KOPT-K1 (cell line): ENCODE results near the gene DMXL1.
"Not testable (repeated sequence)": the region's sequence is repeated elsewhere in the genome, so short reads cannot be mapped to it uniquely, and the experiment has no call there.

Experiments
- H3K27ac ChIP-seq: fragments of 200-600 bp; sonication (generic); 2 replicates; pipeline ENCODE4 v1.5.1; 2016; ENCODE audit warnings: antibody characterized with exemption, mild to moderate bottlenecking, low read depth, low read length; ENCODE audit not compliant: poor library complexity, severe bottlenecking
- H3K36me3 ChIP-seq: fragments of 200-600 bp; sonication (generic); 2 replicates; pipeline ENCODE4 v1.5.1; 2017; ENCODE audit warnings: antibody characterized with exemption, mild to moderate bottlenecking, low read length, moderate library complexity; ENCODE audit not compliant: insufficient read depth
- H3K9me3 ChIP-seq: fragments of 200-600 bp; sonication (generic); 2 replicates; pipeline ENCODE4 v1.5.1; 2017; ENCODE audit warnings: antibody characterized with exemption, low read length, mild to moderate bottlenecking; ENCODE audit not compliant: insufficient read depth, poor library complexity, severe bottlenecking

Gene DMXL1

DNA sequence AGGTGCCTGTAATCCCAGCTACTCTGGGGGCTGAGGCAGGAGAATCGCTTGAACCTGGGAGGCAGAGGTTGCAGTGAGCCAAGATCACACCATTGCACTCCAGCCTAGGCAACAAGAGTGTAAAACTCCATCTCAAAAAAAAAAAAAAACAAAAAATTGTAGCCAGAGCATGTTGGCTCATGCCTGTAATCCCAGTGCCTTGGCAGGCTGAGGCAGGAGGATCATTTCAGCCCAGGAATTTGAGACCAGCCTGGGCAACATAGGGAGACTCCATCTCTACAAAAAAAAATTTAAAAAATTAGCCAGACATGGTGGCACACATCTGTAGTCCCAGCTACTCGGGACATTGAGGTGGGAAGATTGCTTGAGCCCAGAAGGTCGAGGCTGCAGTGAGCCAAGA lies 168.9 kb downstream of the DMXL1 start:
- not testable (repeated sequence) for H3K27ac ChIP-seq, H3K36me3 ChIP-seq, H3K9me3 ChIP-seq

DNA sequence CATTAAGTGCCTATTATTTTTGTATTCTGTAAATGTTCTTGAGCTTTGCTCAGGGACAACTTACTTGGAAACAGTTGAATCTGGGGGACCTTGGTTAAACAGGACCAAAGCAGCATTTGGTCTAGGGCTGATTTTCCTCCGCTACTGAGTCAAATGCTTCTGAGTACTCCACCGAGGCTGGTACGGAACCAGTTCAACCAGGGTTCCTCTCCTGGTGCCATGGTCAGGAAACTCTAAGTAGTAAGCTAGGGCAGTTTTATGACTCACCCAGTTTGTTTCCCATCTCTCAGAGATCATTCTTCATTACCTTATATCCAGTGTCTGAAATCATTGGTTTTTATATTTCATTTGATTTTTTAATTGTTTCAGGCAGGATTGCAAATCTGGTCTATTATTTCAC lies 173.0 kb downstream of the DMXL1 start:
- H3K27ac ChIP-seq = no peak overlapping the region
- H3K36me3 ChIP-seq = peaks cover 11% of the 10 kb centered on the region
- no peaks in the 10 kb centered on the region for H3K9me3 ChIP-seq

GRCh38 chr5:119250946-119251901 lies 180.3 kb downstream of the DMXL1 start:
- H3K9me3 ChIP-seq = peaks cover 20% of the 10 kb centered on the region
- H3K36me3 ChIP-seq = no peaks in the 10 kb centered on the region
- no peak overlapping the region for H3K27ac ChIP-seq

- H3K27ac ChIP-seq = no peak overlapping the region
- H3K9me3 ChIP-seq = peaks cover 55% of the 10 kb centered on the region
- no peaks in the 10 kb centered on the region for H3K36me3 ChIP-seq
These were observed 184.9 kb downstream of the DMXL1 start for GRCh38 chr5:119255571-119256356.

DNA sequence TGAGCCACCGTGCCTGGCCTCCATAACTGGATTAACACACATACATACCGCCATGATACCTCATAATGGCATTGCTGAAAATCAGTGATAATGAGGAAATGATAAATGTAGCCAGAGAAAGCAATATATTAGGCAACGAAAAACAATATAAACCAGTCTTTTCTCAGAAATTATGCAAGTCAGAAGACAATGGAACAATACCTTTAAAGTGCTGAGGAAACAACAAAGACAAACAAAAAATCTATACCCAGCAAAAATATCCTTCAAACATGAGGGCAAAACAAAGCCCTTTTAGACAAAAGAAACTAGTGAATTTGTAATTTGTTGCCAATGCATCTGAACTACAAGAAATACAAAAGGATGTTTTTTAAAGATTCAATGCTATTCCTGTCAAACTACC lies 186.7 kb downstream of the DMXL1 start:
- H3K9me3 ChIP-seq = peaks cover 73% of the 10 kb centered on the region
- no peaks in the 10 kb centered on the region for H3K36me3 ChIP-seq

DNA sequence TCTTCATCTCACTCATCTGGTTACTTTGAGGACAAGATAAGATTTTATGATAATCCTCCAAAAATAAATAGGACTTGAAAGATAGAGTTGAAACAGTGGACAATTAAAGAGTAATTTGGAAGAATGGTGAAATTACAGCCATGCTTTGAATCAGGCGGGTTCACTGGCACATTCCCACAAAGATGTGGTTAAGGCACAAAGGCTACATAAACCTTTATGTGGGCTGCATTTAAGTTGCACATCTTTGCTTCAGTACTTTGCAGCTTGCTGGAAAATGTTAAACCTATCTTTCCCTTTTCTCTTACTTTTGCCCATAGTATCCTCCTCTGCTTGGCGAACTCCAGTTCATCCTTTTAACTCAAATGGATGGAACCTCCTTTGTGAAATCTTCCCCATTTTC lies 192.8 kb downstream of the DMXL1 start:
- Histone ChIP-seq H3K9me3 (peaks cover 39% of the 10 kb centered on the region), H3K27ac (no peak overlapping the region), H3K36me3 (no peaks in the 10 kb centered on the region)

More for the DNA sequence above, 186.7 kb downstream of the DMXL1 start:
- H3K27ac ChIP-seq = no peak overlapping the region

DNA sequence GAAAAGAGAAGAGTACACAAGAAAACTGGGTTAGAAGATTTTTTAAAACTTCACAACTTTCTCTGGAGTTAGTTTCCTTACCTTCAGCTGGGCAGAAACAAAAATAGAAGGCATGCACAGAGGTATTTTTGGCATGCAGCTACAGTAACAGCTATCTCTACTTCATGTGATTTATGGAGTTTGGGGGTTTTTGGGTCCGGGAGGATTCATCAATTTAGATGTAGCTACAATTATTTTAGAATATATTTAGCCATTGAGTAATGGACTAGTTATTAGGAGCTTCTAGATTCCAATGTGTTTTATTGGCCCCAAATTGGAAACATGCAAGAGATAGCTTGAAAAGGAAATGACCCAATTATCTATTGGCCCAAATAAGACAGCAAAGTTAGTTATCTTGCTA lies 193.3 kb downstream of the DMXL1 start:
- H3K36me3 ChIP-seq = no peaks in the 10 kb centered on the region
- no peak overlapping the region for H3K27ac ChIP-seq

GRCh38 chr5:119267958-119268386 lies 197.1 kb downstream of the DMXL1 start:
- Histone ChIP-seq H3K27ac (peak overlapping the region; percentile 95), H3K36me3 (peaks cover 13% of the 10 kb centered on the region; the same call in 1 of the 2 replicates), H3K9me3 (peaks cover 3% of the 10 kb centered on the region)

More for the DNA sequence above, 193.3 kb downstream of the DMXL1 start:
- peaks cover 34% of the 10 kb centered on the region for H3K9me3 ChIP-seq

GRCh38 chr5:119268387-119269060 lies 197.6 kb downstream of the DMXL1 start:
- H3K9me3 ChIP-seq = no peaks in the 10 kb centered on the region
- peak overlapping the region; percentile 95 for H3K27ac ChIP-seq
- peaks cover 13% of the 10 kb centered on the region; the same call in 1 of the 2 replicates for H3K36me3 ChIP-seq

DNA sequence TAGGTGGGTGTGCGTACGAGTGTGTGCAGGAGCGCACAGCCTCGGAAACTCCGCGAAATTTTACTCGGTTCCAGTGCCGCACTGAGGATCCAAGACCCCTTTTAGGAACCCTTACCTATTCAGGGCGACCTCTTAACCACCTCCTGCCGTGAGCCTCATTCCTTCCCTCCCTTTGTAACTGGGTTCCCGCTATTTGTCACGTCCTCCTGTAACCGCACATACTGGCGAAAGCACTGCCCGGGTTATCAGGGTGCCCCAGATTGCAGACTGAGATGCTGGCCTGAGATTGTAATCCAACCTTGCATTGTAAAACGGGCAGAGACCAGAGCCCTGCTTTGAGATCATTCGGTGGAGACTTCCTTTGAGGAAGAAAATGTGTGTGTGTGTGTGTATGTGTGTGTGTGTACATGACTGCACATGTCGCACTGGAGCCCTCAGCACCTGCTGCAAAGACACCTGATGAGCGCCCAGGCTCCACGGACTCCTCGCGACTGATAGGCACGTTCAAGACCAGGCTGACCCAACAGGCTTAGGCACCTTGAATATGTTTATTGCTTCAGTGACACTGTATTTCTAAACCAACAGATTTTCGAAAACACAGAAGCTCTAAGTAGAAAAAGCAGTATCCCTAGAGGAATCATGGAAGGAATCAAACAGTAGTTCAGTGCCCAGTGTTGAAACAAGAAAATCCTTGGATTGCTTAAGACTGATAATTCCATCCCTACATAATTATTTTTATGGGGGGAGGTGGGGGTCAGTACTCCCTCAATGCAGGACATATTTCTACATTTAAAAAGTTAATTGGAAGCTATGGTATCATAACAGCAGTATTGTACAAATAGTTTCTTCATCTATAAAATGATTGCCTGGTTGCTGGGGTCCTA lies 198.4 kb downstream of the DMXL1 start:
- peak overlapping the region; percentile 95 for H3K27ac ChIP-seq
- no peaks in the 10 kb centered on the region for H3K9me3 ChIP-seq
- peaks cover 19% of the 10 kb centered on the region for H3K36me3 ChIP-seq

- H3K9me3 ChIP-seq = no peaks in the 10 kb centered on the region
- H3K27ac ChIP-seq = peak overlapping the region; percentile 95
- H3K36me3 ChIP-seq = peaks cover 27% of the 10 kb centered on the region
These were observed 199.3 kb downstream of the DMXL1 start for GRCh38 chr5:119270121-119270565.

GRCh38 chr5:119270960-119271757 lies 200.3 kb downstream of the DMXL1 start:
- peak overlapping the region; percentile 95 for H3K27ac ChIP-seq
- H3K9me3 ChIP-seq = no peaks in the 10 kb centered on the region
- peaks cover 33% of the 10 kb centered on the region for H3K36me3 ChIP-seq
